HG03575 (cell line): ENCODE measurements around the gene TXNRD1.

Source experiments
- ATAC-seq: cut with Tn5 transposase; IDR thresholded peaks from one replicate; pipeline ENCODE4 v1.9.1; 2021; ENCODE audit not compliant: unreplicated experiment, insufficient number of reproducible peaks, low FRiP score; ENCODE audit errors: extremely low read depth

TXNRD1 gene

DNA sequence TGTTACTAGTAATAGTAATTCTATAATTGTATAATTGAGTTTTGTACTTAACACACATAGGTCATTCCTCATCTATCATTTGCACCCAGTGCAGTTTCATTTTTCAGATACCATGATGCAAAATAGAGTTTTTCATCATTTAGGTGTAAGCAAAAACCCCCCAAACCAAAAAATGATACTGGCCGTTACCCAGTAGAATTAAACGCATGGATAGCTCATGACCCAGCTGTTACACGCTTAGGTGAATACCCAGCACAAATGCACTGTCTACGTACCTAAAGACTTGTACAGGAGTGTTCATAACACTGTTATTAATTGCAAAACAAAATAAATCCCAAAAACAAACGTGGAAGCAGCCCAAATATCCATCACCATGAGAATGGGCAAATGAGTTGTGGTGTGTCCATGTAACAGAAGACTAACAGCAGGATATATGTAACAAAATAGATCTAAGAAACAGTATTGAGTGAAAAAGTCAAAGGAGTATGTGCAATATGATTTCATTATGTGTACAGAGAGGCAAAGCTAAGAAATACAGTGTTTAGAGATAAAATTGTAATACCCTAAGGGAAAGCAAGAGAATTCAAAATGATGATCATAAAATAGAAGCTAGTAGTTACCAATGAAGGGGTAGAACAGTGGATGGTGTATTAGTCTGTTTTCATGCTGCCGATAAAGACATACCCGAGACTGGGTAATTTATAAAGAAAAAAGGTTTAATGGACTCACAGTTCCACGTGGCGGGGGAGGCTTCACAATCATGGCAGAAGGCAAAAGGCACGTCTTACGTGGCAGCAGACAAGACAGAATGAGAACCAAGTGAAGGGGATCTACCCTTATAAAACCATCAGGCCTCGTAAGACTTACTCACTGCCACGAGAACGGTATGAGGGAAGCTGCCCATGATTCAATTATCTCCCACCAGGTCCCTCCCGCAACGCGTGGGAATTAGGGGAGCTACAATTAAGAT lies 137.7 kb downstream of the TXNRD1 start:
- ATAC-seq, result no peak

DNA sequence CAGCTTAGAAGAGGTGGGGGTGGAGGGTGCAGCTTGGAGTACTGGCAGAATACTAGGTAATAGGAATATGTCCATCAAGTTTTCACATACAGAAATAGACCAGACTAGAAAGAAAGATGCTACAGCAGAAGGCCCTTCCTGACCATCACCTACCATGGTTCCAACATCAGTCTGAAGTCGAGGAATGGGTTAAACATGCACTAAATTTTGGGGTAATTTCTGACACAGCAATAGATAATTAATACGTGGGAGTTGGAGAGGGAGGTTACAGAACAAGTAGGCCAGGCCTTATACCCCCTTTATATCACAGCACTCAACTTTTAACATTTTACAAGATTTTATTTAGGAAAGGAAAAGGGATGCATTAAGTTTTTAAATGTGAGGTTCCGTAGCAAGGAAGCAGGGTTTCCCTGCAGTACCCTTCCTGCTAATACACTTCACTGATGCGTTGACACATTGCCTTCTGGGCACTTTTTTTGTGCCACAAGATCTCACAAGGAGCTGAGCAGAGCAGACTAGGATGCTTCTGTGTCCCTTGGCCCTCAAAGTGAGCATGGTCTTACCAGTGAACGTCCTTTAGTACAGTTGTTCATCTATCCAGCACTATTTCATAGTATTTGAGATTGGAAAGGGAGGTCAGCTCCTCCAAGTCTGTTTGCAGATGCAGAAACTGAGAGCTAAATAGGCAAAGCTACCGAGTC lies 138.7 kb downstream of the TXNRD1 start:
- ATAC-seq, result no peak

DNA sequence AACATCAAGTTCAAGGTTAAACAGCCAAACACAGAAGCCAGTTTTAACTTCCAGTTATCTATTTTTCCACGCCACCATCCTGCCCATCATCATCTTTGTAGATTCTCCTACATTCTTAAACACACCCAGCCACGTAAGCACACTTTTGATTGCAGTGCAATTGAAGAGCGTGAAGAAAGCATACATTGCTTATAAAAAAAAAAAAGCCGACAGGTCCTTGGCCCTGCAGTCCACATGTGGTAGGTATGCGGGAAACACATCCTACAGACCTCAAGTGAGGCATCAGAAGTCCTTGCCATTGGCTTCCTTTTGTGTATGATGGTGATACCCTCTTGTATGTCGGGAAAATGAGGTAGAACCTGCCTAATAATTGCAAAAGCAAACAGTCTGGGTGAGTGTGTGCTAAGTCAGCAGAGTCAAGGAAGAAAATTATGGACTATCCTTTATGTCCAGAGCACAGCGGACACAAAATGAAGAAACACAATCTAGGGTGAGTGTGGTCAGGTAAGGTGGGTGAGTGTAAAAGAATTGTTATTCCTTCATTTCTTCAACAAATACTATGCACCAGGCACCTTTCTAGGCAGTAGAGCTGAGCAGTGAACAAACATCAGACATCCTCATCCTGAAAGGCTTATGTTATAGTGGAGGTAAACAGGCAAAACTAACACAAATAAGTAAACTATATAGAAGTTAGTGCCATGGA lies 139.4 kb downstream of the TXNRD1 start:
- no peak for ATAC-seq

GRCh38 chr12:104355630-104356029 lies 140.1 kb downstream of the TXNRD1 start:
- ATAC-seq, result no peak

DNA sequence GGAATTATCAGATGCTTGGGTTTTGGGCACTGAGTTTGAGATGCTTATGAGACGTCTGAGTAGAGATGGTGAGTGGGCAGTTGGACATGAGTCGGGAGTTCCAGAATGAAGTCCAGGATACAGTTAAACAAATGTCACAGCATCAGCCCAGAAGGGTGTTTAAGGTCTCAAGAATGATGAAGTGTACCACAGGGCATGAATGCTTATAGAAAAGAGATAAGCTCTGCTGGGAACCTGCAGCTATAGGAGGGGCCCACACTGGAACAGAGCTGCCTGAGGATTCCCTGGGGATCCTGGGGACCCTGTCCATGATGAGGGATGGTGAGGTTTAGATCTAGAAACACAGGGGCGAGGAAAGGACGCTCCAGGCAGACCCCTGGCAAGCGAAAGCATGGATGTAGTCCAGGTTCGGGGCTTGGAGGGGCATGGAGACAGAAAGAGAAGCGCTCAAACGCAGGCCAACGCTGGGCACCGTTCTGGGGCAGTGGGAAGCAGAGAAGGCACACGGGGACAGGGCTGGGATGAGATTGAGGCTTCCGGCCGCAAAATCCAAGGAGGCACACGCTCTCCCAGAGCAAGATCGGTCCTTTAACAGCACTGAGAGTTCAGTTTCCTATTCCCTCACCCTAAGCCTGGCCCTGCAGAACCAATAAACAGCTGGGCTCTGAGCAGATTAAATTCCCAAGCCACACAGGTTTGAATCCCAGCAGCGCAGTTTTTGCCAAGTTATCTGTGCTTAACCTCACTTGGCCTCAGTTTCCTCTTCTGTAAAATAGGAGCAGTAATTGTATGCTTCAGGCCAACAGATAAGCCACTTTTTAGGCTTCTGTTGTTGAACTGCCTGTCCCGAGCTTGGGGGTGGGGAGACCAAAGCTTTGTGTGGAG lies 140.9 kb downstream of the TXNRD1 start:
- no peak for ATAC-seq

GRCh38 chr12:104357421-104357952 lies 141.9 kb downstream of the TXNRD1 start:
- no peak for ATAC-seq

DNA sequence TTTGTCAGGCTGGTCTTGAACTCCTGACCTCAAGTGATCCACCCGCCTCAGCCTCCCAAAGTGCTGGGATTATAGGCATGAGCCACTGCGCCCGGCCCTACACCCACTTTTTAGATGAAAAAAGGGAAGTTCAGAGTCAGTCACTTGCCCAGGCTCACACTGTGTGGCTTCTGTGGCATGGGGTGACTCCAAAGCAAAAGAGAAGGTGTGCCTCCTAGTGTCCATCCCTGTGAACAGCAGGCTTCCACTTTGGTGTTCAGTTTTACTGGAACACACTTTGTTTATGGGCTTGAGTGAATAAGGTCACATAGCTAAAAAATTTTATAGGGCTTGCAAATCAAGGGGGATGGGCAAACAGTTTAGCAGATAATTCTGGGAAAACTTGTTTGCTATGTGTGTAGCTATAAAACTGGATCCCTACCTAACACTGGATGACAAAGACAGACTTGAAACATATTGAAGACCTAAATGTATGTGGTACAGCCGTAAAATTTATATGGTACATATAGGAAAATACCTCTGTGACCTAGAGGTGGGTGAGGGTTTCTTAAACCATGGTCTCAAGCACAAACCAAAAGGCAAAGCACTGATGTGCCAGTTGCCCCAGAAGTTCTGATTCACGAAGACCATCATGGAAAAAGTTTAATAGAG lies 142.9 kb downstream of the TXNRD1 start:
- no peak for ATAC-seq

- ATAC-seq, result no peak
Measured at GRCh38 chr12:104359216-104359615, 143.6 kb downstream of the TXNRD1 start.

GRCh38 chr12:104360157-104360556 lies 144.6 kb downstream of the TXNRD1 start:
- ATAC-seq, result no peak

GRCh38 chr12:104360983-104361707 lies 145.6 kb downstream of the TXNRD1 start:
- ATAC-seq, result no peak

DNA sequence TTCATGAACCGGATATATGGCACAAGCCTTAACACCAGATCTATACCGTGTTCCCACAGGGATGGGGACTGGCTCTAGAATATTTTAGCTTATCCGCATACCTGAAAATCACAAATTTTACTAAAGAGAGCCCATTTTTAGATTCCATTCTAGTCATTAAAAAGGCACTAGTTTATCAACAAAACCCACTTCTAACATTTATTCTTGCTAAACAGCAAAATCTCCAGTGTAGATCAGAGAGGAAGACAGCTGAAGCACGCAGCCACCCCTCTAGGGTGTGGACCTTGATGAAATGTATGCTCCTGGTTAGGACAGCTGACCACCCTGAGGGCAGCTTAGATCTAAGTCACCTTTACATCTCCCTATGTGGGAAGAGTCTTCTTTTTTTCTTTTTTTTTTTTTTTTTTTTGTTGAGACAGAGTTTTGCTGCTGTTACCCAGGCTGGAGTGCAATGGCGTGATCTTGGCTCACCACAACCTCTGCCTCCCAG lies 150.4 kb downstream of the TXNRD1 start:
- no peak for ATAC-seq

- ATAC-seq, result no peak
Measured at GRCh38 chr12:104369708-104370107, 154.1 kb downstream of the TXNRD1 start.

- no peak for ATAC-seq
Measured at GRCh38 chr12:104371043-104371870, 155.7 kb downstream of the TXNRD1 start.

DNA sequence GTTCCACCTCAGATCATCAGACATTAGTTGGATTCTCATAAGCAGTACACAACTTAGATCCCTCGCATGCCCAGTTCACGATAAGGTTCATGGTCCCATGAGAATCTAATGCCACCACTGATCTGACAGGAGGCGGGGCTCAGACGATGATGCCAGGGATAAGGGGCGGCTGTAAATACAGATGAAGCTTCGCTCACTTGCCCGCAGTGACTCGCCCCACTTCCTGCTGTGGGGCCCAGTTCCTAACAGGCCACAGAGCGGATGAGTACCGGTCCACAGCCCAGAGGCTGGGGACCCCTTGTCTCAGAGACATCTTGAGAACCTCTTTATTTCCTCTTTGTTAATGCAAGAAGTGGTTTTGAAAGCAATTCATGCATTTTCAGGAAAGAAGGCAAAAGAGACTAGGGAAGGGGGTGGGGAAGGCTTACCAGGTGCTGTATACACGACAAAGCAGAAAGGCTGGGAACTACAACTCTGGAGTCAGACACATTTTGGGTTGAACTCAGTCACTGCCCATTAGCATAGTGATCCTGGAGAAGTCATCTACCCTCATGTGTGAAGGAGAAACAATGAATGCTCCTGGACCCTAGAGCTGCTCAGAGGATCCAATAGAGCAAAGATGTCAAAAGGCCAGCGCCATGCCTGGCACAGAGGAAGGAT lies 156.6 kb downstream of the TXNRD1 start:
- ATAC-seq, result no peak

DNA sequence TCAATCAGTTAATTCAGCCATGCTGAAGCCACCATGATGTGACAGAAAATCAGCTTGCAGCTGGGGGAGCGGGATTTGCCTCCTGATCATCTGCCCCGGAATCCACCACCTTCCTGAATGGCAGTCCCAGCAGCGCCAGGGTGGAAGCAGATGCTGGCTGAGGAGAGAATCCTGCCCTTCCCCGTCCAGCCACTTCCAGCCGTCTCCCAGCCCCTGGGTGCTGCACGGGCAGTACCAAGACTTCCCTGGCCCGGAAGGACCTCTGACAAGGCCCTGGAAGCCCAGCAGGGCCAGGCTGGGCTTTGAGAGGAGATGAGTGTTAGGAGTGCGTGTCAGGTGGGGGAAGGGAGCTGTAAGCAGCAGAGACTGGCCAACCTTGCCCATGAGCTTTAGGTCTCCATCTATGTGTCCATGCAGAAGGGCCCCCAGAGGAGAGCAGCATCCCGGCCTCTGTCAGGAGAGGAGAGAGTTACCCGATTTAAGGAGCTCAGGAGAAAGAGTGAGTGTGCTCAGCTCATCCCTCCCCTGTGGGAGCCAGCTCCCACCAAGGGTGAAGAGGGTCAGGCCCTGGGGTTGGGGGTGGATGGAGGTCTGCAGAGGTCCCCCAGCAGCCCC lies 157.2 kb downstream of the TXNRD1 start:
- ATAC-seq, result no peak

- no peak for ATAC-seq
Measured at GRCh38 chr12:104374071-104374470, 158.5 kb downstream of the TXNRD1 start.
